Upper lobe of left lung (tissue), 6 donors: ENCODE data around the gene ODAD3. TPM values are rescaled to one million over a fixed set of nuclear protein-coding genes. Genes with fewer than 3 reads are reported as not detected.

Experiments
- ATAC-seq, 2 donors: fragments of 200-7000 bp; cut with Tn5 transposase; one replicate each; pipeline ENCODE4 v1.9.1; 2022; ENCODE audit warnings: mild to moderate bottlenecking in 2 of 2, moderate library complexity in 2 of 2; ENCODE audit not compliant: low FRiP score in 2 of 2
- DNase-seq, 2 donors: peaks; one replicate each; pipeline ENCODE4 v3.0.0-alpha.2; 2019 to 2020
- H3K27ac ChIP-seq, 4 donors: fragments of 200-600 bp; sonication (generic); one replicate each; pipeline ENCODE4 v1.5.1; 2016 to 2019
- H3K27me3 ChIP-seq, 4 donors: fragments of 200-600 bp; sonication (generic); one replicate each; pipeline ENCODE4 v1.5.1; 2017 to 2019
- H3K36me3 ChIP-seq, 4 donors: fragments of 200-600 bp; sonication (generic); one replicate each; pipeline ENCODE4 v1.5.1; 2016 to 2019
- H3K4me1 ChIP-seq, 4 donors: fragments of 200-600 bp; sonication (generic); one replicate each; pipeline ENCODE4 v1.5.1; 2018 to 2019
- H3K4me3 ChIP-seq, 4 donors: fragments of 200-600 bp; sonication (generic); one replicate each; pipeline ENCODE4 v1.5.1; 2017 to 2019; ENCODE audit warnings: mild to moderate bottlenecking in 2 of 4, moderate library complexity in 1 of 4
- H3K9me3 ChIP-seq, 4 donors: fragments of 200-600 bp; sonication (generic); one replicate each; pipeline ENCODE4 v1.5.1; 2018 to 2019
- EP300 ChIP-seq, 4 donors: sonication (generic); formaldehyde crosslinking; IDR thresholded peaks; one replicate each; pipeline ENCODE4 v1.5.1; 2017; ENCODE audit warnings: antibody characterized with exemption in 4 of 4, control low read depth in 2 of 4
- POLR2A ChIP-seq, 4 donors: fragments of 450-650 bp; IDR thresholded peaks; one replicate each; pipeline ENCODE4 v1.5.1; 2016 to 2017; ENCODE audit warnings: antibody characterized with exemption in 4 of 4, mild to moderate bottlenecking in 2 of 4
- POLR2AphosphoS5 ChIP-seq, 2 donors: sonication (generic); formaldehyde crosslinking; IDR thresholded peaks; one replicate each; pipeline ENCODE4 v1.5.1; 2017; ENCODE audit warnings: antibody characterized with exemption in 2 of 2
- WGBS, 2 donors: methylation state at CpG; one replicate each; pipeline ENCODE4 v1.1.5; 2017 to 2018; 5-methylcytosine and 5-hydroxymethylcytosine counted together
- total RNA-seq, 6 donors: library from RNA; depleted of rRNA in 4 of 6; stranded (reverse); fragments of >200 nt in 4 of 6; gene quantifications; one replicate each; pipeline versions ENCODE4 v1.1.0 to v1.2.1, GENCODE V29; 2016 to 2021
- TF ChIP-seq, protein P1 (sequence below), 6 experiments: fragments of 450-650 bp in 4 of 6; fragments of 200-600 bp in 2 of 6; sonication (generic) in 2 of 6; IDR thresholded peaks; one replicate each; pipeline ENCODE4 v1.5.1; 2016 to 2019; ENCODE audit warnings: antibody characterized with exemption in 6 of 6
- donor health status: DM: no; HTN: no; CAD: no; lungs with moderate emphysema.
- donor health status: DM: no; HTN: yes; CAD: no; lungs with severe emphysema.

Gene ODAD3
- total RNA-seq, 6 donors from 2014 or later = 0.34 to 11.1 (median 4.1) TPM

DNA sequence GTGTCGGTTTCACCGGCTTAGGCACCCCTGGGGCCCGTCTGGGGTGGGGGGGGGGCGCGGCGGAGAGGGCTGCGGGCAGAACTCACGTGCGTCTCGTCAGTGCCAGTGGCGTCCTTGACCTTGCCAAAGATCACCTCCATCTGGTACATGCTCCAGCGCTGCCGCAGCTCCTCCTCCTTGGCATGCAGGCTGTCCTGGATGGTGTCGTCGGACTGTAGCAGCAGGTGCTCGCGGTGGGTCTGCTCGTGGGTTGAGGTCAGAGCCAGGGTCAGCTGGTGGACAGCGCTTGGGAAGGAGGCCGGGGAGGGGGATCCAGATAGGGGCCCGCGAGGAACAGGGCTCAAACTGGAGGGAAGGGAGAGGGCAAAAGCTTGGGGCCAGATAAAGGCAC is 11.1 kb downstream of the ODAD3 start:
- Histone ChIP-seq H3K27ac (no peak overlapping the region), H3K9me3 (no peaks in the 10 kb centered on the region), H3K27me3 (peaks cover 0 to 11% (median 2%) of the 10 kb centered on the region in 4 donors), H3K36me3 (no peaks in the 10 kb centered on the region), H3K4me3 (no peak overlapping the region), H3K4me1 (peaks cover 29 to 51% (median 42%) of the 10 kb centered on the region in 4 donors)
- TF ChIP-seq EP300 (IDR thresholded peaks at IDR 0.05) = no peak
- TF ChIP-seq POLR2A (IDR thresholded peaks at IDR 0.05) = no peak
- no peak for TF ChIP-seq POLR2AphosphoS5 (IDR thresholded peaks at IDR 0.05)
- TF ChIP-seq, protein P1, sequence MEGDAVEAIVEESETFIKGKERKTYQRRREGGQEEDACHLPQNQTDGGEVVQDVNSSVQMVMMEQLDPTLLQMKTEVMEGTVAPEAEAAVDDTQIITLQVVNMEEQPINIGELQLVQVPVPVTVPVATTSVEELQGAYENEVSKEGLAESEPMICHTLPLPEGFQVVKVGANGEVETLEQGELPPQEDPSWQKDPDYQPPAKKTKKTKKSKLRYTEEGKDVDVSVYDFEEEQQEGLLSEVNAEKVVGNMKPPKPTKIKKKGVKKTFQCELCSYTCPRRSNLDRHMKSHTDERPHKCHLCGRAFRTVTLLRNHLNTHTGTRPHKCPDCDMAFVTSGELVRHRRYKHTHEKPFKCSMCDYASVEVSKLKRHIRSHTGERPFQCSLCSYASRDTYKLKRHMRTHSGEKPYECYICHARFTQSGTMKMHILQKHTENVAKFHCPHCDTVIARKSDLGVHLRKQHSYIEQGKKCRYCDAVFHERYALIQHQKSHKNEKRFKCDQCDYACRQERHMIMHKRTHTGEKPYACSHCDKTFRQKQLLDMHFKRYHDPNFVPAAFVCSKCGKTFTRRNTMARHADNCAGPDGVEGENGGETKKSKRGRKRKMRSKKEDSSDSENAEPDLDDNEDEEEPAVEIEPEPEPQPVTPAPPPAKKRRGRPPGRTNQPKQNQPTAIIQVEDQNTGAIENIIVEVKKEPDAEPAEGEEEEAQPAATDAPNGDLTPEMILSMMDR (IDR thresholded peaks at IDR 0.05) = no peak
- DNase-seq (no peak), ATAC-seq (no peak)
- 11 to 15% methylated on average over 14 to 20 of the region's 22 CpGs for WGBS, 2 donors

DNA sequence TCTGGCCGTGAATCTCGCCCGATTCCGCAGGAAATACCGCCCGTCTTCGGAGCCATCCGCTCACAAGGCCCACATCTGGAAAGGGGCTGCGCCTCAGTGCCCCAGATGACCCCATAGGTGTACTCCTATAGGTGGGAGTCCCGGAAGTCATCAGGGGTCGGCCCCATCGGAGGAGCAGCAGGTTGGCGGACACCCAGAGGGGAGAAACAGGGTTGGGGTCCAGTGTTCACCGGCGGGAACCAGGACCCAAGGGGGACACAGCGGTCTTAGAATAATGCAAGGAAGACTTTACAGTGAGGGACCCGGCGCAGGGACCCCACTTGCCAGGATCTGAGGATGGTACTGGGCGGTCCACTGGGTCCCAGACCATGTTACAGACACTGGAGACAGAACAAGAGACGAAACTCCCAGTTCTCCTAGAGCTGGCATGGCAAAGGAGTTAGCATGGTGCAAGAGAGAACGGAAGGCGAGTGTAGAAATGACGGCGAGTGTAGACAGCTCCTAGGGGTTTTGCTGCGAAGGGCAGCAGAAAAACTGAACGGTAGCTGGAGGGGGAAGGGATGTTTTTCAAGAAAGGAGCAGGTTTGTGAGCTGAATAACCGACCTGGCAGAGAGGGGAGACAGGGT is 11.6 kb downstream of the ODAD3 start:
- DNase-seq (no peak), ATAC-seq (no peak)
- no peak overlapping the region for H3K4me3 ChIP-seq
- TF ChIP-seq, protein P1 (IDR thresholded peaks at IDR 0.05) = no peak
- WGBS, 2 donors = 32 to 48% methylated on average over 13 to 27 of the region's 27 CpGs
- H3K9me3 ChIP-seq = no peaks in the 10 kb centered on the region
- peaks cover 31 to 56% (median 47%) of the 10 kb centered on the region in 4 donors for H3K4me1 ChIP-seq
- H3K27ac ChIP-seq = no peak overlapping the region
- H3K27me3 ChIP-seq = peaks cover 0 to 16% (median 2%) of the 10 kb centered on the region in 4 donors
- H3K36me3 ChIP-seq = no peaks in the 10 kb centered on the region

DNA sequence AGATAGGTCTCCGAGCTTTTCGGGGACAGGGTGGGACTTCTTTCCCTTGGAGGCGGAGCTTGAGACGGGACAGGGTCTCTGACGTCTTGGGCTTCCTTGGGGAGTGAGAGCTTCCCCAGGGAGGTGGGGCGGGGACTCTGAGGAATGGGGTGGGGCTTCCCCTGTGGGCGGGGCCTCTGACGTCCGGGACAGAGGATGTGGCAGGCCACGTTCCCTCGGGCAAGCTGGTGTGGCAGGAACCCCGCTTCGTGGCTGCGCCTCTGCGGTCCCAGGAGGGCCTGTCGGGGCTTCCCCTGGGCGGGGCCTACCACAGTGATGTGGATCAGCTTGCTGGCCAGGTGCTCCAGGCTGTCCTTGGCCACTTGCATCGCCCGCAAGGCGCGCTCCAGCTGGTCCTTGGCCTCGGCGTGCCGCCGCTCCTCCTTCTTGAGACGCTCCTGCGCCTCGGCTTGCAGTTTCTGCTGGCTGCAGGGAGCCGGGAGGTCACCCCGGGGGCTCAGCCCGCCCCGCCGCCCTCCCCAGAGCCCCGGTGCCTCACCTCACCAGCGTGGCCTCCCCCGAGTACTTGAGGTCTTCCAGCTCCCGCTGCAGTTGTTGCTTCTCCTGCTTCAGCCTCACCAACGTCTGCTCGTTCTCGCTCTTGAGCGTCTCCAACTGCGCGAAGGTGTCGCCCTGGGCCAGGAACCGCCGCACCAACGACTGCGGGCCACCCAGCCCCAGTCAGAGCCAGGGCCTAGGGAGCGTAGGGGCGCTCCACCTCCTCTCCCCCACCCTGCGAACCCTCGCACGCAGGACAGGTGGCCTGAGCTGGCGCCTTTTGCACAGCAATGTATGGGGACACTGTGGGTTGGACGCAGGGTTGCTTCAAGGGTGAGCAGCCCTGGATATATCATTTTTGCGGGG is 12.5 kb downstream of the ODAD3 start:
- H3K27me3 ChIP-seq = peaks cover 0 to 17% (median 2%) of the 10 kb centered on the region in 4 donors
- no peaks in the 10 kb centered on the region for H3K9me3 ChIP-seq
- TF ChIP-seq, protein P1 (IDR thresholded peaks at IDR 0.05) = no peak
- peak in 1 of 4 donors; percentile 43 for TF ChIP-seq POLR2A (IDR thresholded peaks at IDR 0.05)
- TF ChIP-seq POLR2AphosphoS5 (IDR thresholded peaks at IDR 0.05) = peak in 1 of 2 donors; percentile 55
- no peak for TF ChIP-seq EP300 (IDR thresholded peaks at IDR 0.05)
- DNase-seq = peak; percentile 94 to 96
- no peaks in the 10 kb centered on the region for H3K36me3 ChIP-seq
- WGBS, 2 donors = 10 to 12% methylated on average over 14 to 28 of the region's 56 CpGs
- peaks cover 32 to 57% (median 48%) of the 10 kb centered on the region in 4 donors for H3K4me1 ChIP-seq
- peak overlapping the region in 3 of 4 donors; percentile 36 to 46 (median 42) for H3K4me3 ChIP-seq
- ATAC-seq = peak; percentile 78 to 86
- H3K27ac ChIP-seq = peak overlapping the region; percentile 44 to 68 (median 62)

DNA sequence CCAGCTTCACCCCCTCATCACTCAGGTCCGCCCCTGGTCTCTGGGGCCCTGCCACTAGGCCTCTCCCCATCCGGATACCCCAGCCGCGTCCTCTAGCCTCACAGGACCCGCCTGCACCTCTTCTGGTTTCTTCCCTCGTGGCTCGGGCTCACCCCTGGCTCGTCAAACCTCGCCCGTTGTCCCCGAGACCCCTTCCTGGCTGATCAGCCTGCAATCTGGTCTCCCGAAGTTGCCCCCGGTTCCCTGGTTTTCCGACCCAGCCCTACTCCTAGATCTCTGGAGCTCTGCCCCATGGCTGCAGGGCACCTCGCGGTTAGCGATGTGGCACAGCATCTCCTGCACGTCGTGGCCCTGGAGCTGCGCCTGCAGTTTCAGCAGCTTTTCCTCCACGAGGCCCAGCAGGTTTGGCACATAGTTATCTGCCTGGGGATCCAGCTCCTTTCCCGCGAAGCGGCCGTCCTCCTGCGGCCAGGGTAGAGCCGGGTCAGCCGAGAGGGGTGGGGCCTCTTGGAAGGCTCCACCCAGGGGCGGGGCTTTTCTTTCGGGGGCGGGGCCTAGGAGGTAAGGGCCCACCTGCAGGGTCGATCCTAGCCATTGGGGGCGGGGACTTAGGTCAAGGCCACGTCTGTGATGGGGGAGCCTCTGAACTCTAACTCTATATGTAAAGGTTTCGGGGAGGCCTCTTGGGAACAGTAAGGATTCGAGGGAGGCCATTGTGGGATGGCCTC is 13.4 kb downstream of the ODAD3 start:
- DNase-seq = peak; percentile 65 to 89
- Histone ChIP-seq H3K9me3 (no peaks in the 10 kb centered on the region), H3K27ac (peak overlapping the region; percentile 44 to 68 (median 62)), H3K27me3 (peaks cover 0 to 17% (median 2%) of the 10 kb centered on the region in 4 donors), H3K4me1 (peaks cover 32 to 57% (median 48%) of the 10 kb centered on the region in 4 donors), H3K4me3 (peak overlapping the region in 3 of 4 donors; percentile 36 to 46 (median 42)), H3K36me3 (no peaks in the 10 kb centered on the region)
- 17 to 19% methylated on average over 20 to 36 of the region's 36 CpGs for WGBS, 2 donors
- TF ChIP-seq, protein P1 (IDR thresholded peaks at IDR 0.05) = no peak
- TF ChIP-seq POLR2A (IDR thresholded peaks at IDR 0.05) (no peak), EP300 (IDR thresholded peaks at IDR 0.05) (no peak), POLR2AphosphoS5 (IDR thresholded peaks at IDR 0.05) (no peak)
- peak; percentile 65 to 67 for ATAC-seq
